ENCODE data around the gene AKIRIN1. TPM values are rescaled to one million over a fixed set of nuclear protein-coding genes. Genes with fewer than 3 reads are reported as not detected.
A peak's percentile ranks its signal among the peaks of the same experiment; 100 is the strongest.

The AKIRIN1 gene
- total RNA-seq, 1 experiment from 2014 or later: 80.0 TPM

GRCh38 chr1:38989979-38990378 lies 1.1 kb upstream of the AKIRIN1 start:
- no TSS peak for BruUV-seq (replicated peaks)
- peaks cover 30% of the 10 kb centered on the region for H4K20me1 ChIP-seq (ENCODE audit: insufficient read depth)
- intact Hi-C loops (cut with micrococcal nuclease; ENCODE audit: unreplicated experiment): loop anchor here (1.0 to 5.0 kb wide), 2 partner anchors 37 to 49 kb away; partner anchors contain the start of genes NDUFS5 and RHBDL2
- no peaks in the 10 kb centered on the region for H3K27me3 ChIP-seq (ENCODE audit: insufficient read depth, low read depth)
- POLR2A ChIA-PET (ENCODE audit: unreplicated experiment): interaction anchor here (0.6 to 0.9 kb wide), 3 partner anchors 36 to 852 kb away, joined by 4 to 8 read pairs (median 5); partner anchors contain the start of gene NDUFS5
- CTCF ChIA-PET: interaction anchor here (0.6 to 0.9 kb wide), 2 partner anchors 30 to 31 kb away, joined by 3 read pairs; no protein-coding TSS in a partner anchor
- peak overlapping the region; percentile 69; the same call in 1 of the 2 replicates for H3K4me3 ChIP-seq
- H3K9me2 ChIP-seq (ENCODE audit: insufficient read depth): no peaks in the 10 kb centered on the region
- peaks cover 38% of the 10 kb centered on the region for H3K79me2 ChIP-seq (ENCODE audit: low read depth)
- TF ChIP-seq CTCF (conservative IDR thresholded peaks at IDR 0.05): no peak
- TF ChIP-seq EZH2 (IDR thresholded peaks at IDR 0.05; ENCODE audit: low read depth): no peak
- no peak for DNase-seq
- H3K9me3 ChIP-seq (ENCODE audit: insufficient read depth, low read depth): no peaks in the 10 kb centered on the region
- peaks cover 47% of the 10 kb centered on the region for H3K4me1 ChIP-seq (replicated peaks; ENCODE audit: insufficient read depth)
- no peak overlapping the region for H2AFZ ChIP-seq
- peaks cover 38% of the 10 kb centered on the region for H3F3A ChIP-seq (ENCODE audit: insufficient read depth, low read depth)
- 0 out of 2 replicates have a peak, but pooled peaks cover 4% of the 10 kb centered on the region for H3K36me3 ChIP-seq (ENCODE audit: low read depth)
- H3K27ac ChIP-seq: peak overlapping the region; percentile 33; the same call in 1 of the 2 replicates
- peak overlapping the region; percentile 89 for H3K4me2 ChIP-seq

DNA sequence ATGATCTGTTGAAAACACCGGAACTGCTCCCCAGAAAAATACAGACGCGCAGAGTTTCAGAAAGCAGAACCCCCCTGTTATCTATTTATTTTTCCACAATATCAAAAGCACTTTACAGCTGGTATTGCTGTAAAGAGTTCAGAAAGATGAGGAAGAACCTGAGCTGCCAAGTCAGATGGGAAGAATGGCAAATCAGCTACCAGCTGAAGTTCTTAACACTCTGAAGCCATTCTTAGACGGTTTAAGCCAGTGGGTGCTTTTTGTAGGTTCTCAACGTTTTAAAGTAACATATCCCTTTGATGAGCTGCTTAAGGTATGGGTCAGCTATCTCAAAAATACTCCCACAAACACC lies 714 bp upstream of the AKIRIN1 start:
- Histone ChIP-seq H3K4me3 (peak overlapping the region; percentile 69), H3K4me1 (replicated peaks; ENCODE audit: insufficient read depth) (peaks cover 43% of the 10 kb centered on the region), H2AFZ (peak overlapping the region; percentile 87), H3K27me3 (ENCODE audit: insufficient read depth, low read depth) (no peaks in the 10 kb centered on the region), H3K79me2 (ENCODE audit: low read depth) (peaks cover 42% of the 10 kb centered on the region), H3K27ac (peak overlapping the region; percentile 33; the same call in 1 of the 2 replicates), H3K9me2 (ENCODE audit: insufficient read depth) (no peaks in the 10 kb centered on the region), H3K36me3 (ENCODE audit: low read depth) (0 out of 2 replicates have a peak, but pooled peaks cover 4% of the 10 kb centered on the region), H3K9me3 (ENCODE audit: insufficient read depth, low read depth) (no peaks in the 10 kb centered on the region), H4K20me1 (ENCODE audit: insufficient read depth) (peaks cover 34% of the 10 kb centered on the region), H3F3A (ENCODE audit: insufficient read depth, low read depth) (peaks cover 41% of the 10 kb centered on the region), H3K4me2 (peak overlapping the region; percentile 89)
- TF ChIP-seq CTCF (conservative IDR thresholded peaks at IDR 0.05) (no peak), EZH2 (IDR thresholded peaks at IDR 0.05; ENCODE audit: low read depth) (no peak)
- TSS peak; percentile 60 for BruUV-seq (replicated peaks)
- intact Hi-C loops (cut with micrococcal nuclease; ENCODE audit: unreplicated experiment): loop anchor here (1.0 to 5.0 kb wide), 2 partner anchors 37 to 49 kb away; partner anchors contain the start of genes NDUFS5 and RHBDL2
- DNase-seq: no peak
- ChIA-PET POLR2A (ENCODE audit: unreplicated experiment) (interaction anchor here (0.6 to 0.9 kb wide), 2 partner anchors 35 to 852 kb away, joined by 4 to 8 read pairs; partner anchors contain the start of gene NDUFS5), CTCF (interaction anchor here (0.9 kb wide), 1 partner anchor 30 kb away, joined by 3 read pairs; no protein-coding TSS in a partner anchor)

DNA sequence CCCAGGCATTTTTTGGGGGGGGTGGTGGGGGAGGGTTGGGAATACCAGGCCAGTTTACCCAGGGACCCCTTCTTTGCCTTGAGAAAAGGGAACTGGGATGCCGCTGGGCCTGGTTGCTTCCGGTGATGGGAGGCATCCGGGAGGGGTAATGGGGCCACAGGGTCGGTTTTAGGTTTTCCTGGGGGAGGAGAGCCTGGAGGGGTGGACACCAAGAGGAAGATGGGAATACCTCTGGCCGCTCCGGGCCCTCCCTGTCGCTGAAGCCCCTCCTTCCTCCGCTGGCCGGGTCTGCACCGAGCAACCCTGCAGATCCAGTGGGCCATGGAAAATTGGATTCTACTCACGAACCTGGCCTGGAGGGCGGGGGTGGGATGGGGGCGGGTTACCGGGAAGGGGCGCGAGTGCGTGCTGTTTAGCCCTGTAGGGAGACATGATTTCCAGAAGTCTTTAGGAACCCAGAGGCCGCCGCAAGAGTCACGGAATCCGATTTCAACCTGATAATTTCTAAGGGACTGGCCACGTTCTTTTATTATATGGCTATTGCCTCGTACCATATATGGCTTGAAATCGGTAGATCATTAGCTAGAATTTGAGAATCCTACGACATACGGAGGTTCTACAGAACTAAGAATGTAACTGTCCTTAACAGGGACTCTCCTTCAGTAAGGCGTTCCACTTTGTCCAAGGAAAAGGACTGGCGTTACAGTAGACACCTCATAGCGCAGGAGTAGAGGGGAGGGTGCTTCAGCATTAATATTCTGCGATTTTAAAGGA lies 749 bp downstream of the AKIRIN1 start:
- Histone ChIP-seq H3F3A (ENCODE audit: insufficient read depth, low read depth) (peaks cover 26% of the 10 kb centered on the region), H4K20me1 (ENCODE audit: insufficient read depth) (peaks cover 49% of the 10 kb centered on the region), H3K27me3 (ENCODE audit: insufficient read depth, low read depth) (no peaks in the 10 kb centered on the region), H3K4me3 (peak overlapping the region; percentile 90), H3K9me2 (ENCODE audit: insufficient read depth) (no peaks in the 10 kb centered on the region), H3K4me2 (peak overlapping the region; percentile 90), H3K36me3 (ENCODE audit: low read depth) (peaks cover 12% of the 10 kb centered on the region; the same call in 1 of the 2 replicates), H3K79me2 (ENCODE audit: low read depth) (peaks cover 57% of the 10 kb centered on the region), H2AFZ (peak overlapping the region; percentile 59; the same call in 1 of the 2 replicates), H3K27ac (no peak overlapping the region), H3K4me1 (replicated peaks; ENCODE audit: insufficient read depth) (peaks cover 28% of the 10 kb centered on the region), H3K9me3 (ENCODE audit: insufficient read depth, low read depth) (no peaks in the 10 kb centered on the region)
- intact Hi-C loops (cut with micrococcal nuclease; ENCODE audit: unreplicated experiment): loop anchor here (1.0 to 5.0 kb wide), 4 partner anchors 33 to 133 kb away; partner anchors contain the start of genes MYCBP, NDUFS5 and RRAGC
- CTCF ChIA-PET: interaction anchor here (0.6 kb wide), 1 partner anchor 16 kb away, joined by 5 read pairs; no protein-coding TSS in a partner anchor
- peak in 1 of 2 experiments; percentile 50 for DNase-seq
- TF ChIP-seq EZH2 (IDR thresholded peaks at IDR 0.05; ENCODE audit: low read depth) (no peak), CTCF (conservative IDR thresholded peaks at IDR 0.05) (no peak)
- no TSS peak for BruUV-seq (replicated peaks)
- POLR2A ChIA-PET (ENCODE audit: unreplicated experiment): interaction anchor here (1.0 kb wide), 1 partner anchor 100 kb away, joined by 6 read pairs; no protein-coding TSS in a partner anchor

Data from PC-9 (cell line).